Stimulated activated naive B cell treated with anti-CD40 and anti-IgM and Interleukin-4, amounts not matched to agents 10 μg/mL and 1 μg/mL and 100 μg/mL, for 72 hours (primary cell): Measurements from ENCODE around the gene SULF2.
"Not testable (repeated sequence)": the region's sequence is repeated elsewhere in the genome, so short reads cannot be mapped to it uniquely, and the experiment has no call there.

Experiments
- ATAC-seq, 2 donors: fragments of 150-1000 bp; cut with Tn5 transposase; replicated peaks; 2 replicates each; pipeline ENCODE4 v1.10.0; 2021; ENCODE audit warnings: moderate library complexity in 1 of 2
- DNase-seq: peaks from one replicate; pipeline ENCODE4 v3.0.0; 2021
- H3K27ac Mint-ChIP-seq: one replicate; pipeline ENCODE4 v1.8.0; 2022; ENCODE audit warnings: mild to moderate bottlenecking, mixed read lengths
- H3K27me3 Mint-ChIP-seq, 2 donors: one replicate each; pipeline ENCODE4 v1.8.0; 2022; ENCODE audit warnings: mixed read lengths in 2 of 2
- H3K36me3 Mint-ChIP-seq, 2 donors: one replicate each; pipeline ENCODE4 v1.8.0; 2022; ENCODE audit warnings: mixed read lengths in 2 of 2, mild to moderate bottlenecking in 1 of 2
- H3K4me1 Mint-ChIP-seq, 2 donors: one replicate each; pipeline ENCODE4 v1.8.0; 2022; ENCODE audit warnings: mixed read lengths in 2 of 2, mild to moderate bottlenecking in 1 of 2
- H3K4me3 Mint-ChIP-seq, 2 donors: one replicate each; pipeline ENCODE4 v1.8.0; 2022; ENCODE audit warnings: mild to moderate bottlenecking in 2 of 2, mixed read lengths in 2 of 2, moderate library complexity in 1 of 2
- H3K9me3 Mint-ChIP-seq, 2 donors: one replicate each; pipeline ENCODE4 v1.8.0; 2022; ENCODE audit warnings: mixed read lengths in 2 of 2, mild to moderate bottlenecking in 1 of 2

SULF2 gene

DNA sequence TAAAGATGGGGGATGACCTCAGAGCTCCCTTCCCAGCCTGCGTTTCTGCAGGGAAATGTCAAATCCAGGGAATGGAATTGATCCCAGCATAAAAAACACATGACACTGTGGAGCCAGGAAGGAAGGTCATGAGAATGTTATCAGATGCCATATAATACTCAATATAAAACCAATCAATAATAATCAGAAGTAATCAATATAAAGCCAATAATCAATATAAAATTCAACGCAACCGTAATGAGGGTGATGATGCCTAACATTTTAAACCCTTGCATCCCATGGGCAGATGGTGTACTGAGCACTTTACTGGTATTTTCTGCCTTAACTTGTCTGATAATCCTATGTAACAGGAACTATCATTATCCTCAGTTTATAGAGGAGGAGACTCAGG, 30.1 kb upstream of the SULF2 start:
- Mint-ChIP-seq H3K4me1 (peaks cover 5 to 12% of the 10 kb centered on the region in 2 donors), H3K9me3 (peaks cover 4% of the 10 kb centered on the region in 2 donors), H3K36me3 (peaks cover 0 to 2% of the 10 kb centered on the region in 2 donors), H3K4me3 (no peak overlapping the region), H3K27me3 (peaks cover 36 to 48% of the 10 kb centered on the region in 2 donors), H3K27ac (no peak overlapping the region)
- ATAC-seq, result no peak
- DNase-seq, result no peak

DNA sequence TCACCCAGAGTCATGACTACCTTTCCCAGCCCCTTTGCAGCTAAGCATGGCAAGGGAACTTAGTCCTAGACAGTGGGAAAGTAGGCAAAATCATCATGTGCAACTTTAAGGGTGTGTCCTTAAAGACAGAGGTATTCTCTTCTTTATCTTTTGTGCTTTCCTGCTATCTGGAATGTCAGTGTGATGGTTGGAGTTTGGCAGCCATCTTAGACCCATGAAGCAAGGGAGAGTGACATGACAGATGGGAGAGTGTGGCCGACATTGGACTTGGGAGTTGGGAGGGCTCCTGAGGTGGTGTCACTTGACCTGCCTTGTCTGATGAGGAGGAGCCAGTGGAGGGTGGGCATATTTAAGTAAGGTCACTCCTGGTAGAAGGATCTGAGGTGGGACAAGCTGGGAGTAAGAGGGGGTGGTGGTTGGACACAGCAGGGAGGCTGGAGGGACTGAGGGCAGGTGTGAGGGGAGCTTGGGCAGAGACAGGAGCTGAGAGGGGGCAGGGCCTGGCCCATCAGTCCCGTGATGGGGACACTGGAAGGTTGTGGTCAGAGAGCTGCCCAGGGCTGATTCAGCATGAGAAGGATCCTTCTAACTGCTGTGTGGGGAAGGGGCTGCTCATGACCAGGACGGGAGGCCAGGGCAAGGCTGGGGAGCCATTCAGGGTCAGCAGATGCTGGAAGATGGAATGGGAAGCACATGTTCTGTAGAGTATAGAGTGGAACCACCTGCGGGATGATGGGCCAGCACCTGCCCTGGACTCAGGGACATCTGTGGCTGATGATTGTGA, 29.5 kb upstream of the SULF2 start:
- Mint-ChIP-seq H3K4me1 (peaks cover 5 to 12% of the 10 kb centered on the region in 2 donors), H3K27me3 (peaks cover 41 to 53% of the 10 kb centered on the region in 2 donors), H3K36me3 (peaks cover 0 to 2% of the 10 kb centered on the region in 2 donors), H3K4me3 (no peak overlapping the region), H3K9me3 (peaks cover 4% of the 10 kb centered on the region in 2 donors), H3K27ac (no peak overlapping the region)
- no peak for ATAC-seq
- DNase-seq, result no peak

DNA sequence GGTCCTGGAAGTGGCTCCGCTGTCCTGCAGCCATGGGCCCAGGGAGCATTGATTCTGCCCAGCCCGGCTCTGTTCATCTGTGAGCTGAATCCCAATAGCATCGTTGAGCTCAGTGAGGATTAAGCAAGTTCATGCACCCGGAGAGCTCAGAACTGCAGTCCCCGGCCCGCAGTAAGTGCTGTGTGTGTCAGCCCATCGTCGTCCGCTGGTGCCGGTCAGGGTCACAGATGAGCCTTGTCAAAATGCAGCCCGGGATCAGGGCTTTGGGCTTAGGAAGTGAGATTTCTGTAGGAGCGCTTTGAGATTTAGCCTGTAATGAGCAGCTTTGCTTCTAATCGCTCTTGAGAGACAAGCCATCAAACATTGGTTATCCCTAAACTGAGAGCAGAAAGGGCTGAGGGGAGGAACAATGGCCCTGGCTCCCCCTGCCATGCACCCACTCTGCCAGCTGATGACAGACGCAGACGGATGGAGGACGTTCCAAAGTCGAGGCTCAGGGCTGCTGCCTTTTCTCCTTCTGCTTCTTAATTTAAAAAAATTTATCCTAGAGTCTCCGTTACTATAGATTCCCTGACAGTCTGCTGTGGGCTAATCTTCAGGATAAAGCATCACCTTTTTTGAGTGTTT, 25.6 kb upstream of the SULF2 start:
- no peaks in the 10 kb centered on the region for H3K4me1 Mint-ChIP-seq
- H3K27me3 Mint-ChIP-seq, result peaks cover 45 to 46% of the 10 kb centered on the region in 2 donors
- DNase-seq (no peak), ATAC-seq (no peak)
- no peak overlapping the region for H3K27ac Mint-ChIP-seq
- peaks cover 0 to 2% of the 10 kb centered on the region in 2 donors for H3K36me3 Mint-ChIP-seq
- no peak overlapping the region for H3K4me3 Mint-ChIP-seq
- H3K9me3 Mint-ChIP-seq, result peaks cover 4% of the 10 kb centered on the region in 2 donors

DNA sequence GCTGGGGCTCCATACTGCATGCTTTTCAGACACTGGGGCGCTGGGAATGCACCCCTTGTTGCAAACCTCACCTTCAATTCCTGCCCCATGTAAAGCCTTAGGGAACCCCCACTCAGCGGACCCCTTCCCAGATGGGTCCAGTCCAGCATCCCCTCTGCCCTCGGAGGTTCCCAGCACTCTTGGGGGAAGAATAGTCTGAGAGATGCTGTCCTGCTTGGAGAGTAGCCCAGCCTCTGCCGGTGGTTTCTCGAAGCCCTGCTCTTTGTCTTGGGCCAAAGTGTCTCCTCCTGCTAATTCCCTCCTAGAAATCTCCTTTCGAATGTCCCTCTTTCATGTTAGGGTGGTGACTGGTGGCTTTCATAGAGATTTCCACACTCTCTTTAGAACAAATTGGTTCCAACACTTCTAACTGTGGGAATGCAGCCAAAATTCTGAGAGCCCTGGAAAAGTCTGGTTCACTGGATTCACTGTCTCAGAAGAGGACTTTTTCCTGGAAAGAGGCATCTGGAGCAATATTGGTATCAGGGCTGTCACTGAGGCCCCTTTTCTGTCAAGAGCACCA, 24.9 kb upstream of the SULF2 start:
- peaks cover 42 to 50% of the 10 kb centered on the region in 2 donors for H3K27me3 Mint-ChIP-seq
- H3K36me3 Mint-ChIP-seq, result peaks cover 0 to 2% of the 10 kb centered on the region in 2 donors
- H3K27ac Mint-ChIP-seq, result no peak overlapping the region
- H3K4me3 Mint-ChIP-seq, result no peak overlapping the region
- no peak for DNase-seq
- no peak for ATAC-seq
- H3K9me3 Mint-ChIP-seq, result peaks cover 4% of the 10 kb centered on the region in 2 donors
- no peaks in the 10 kb centered on the region for H3K4me1 Mint-ChIP-seq

DNA sequence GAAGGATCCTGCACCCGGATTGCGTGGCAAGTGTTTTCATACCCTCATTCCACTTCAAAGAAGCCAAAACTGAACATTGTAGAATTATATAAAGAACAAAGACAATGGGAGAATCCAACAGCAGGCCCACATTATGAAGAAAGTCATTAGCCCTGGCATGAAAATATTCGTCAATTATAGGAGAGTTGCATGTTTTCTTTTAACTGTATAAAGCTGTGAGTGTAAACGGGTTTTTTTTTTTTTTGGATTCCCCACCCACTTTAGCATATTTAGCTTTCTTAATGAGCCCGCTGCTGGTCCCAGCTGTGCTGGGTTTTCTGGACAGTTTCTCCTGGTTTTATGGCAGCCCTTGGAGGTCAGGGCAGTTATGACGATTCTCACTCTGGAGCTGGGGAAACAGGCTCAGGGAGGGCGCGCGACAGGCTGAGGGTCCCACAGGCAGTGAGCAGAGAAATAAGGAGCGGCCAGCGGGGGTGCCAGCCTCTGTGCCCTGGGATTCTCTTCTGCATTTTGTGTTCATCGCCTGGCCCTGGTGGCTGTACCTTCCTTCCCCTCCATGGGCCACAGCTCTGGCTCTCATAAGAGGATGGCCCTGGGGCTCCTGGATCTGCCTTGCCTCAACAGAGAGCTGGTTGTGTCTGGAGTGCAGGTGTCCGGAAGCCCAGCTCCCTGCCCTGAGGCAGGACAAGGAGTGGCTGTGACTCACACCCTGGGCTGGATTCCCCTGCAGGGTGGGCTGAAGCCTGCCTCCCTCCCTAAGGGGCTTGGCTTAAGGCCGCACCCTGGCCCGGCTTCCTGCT, 24.1 kb upstream of the SULF2 start:
- Mint-ChIP-seq H3K36me3 (no peaks in the 10 kb centered on the region), H3K9me3 (no peaks in the 10 kb centered on the region), H3K4me1 (no peaks in the 10 kb centered on the region), H3K27me3 (peaks cover 36 to 43% of the 10 kb centered on the region in 2 donors), H3K27ac (no peak overlapping the region), H3K4me3 (no peak overlapping the region)
- no peak for DNase-seq
- ATAC-seq, result no peak

DNA sequence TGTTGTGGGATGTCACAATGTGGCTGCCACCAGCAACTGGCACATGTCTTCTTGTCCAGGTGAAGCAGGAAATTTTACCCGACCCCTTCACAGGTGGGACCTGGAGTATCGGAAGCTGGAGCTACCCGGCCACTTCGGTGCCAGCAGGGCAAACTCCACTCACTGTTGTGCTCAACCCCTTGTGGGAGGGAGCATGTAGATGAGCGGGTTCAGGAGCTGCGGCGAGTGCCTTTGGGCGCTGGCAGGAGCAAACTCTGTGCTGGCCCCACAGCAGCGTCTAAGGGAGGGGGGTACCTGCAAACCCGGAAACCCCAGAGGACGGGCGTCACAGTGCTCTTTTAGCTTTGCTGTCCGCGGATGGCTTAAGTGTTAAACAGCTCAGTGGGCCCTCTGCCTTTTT, 20.7 kb upstream of the SULF2 start:
- Mint-ChIP-seq H3K9me3 (no peaks in the 10 kb centered on the region), H3K27ac (no peak overlapping the region), H3K36me3 (no peaks in the 10 kb centered on the region), H3K4me3 (no peak overlapping the region), H3K4me1 (no peaks in the 10 kb centered on the region), H3K27me3 (peaks cover 23 to 30% of the 10 kb centered on the region in 2 donors)
- DNase-seq (no peak), ATAC-seq (no peak)

DNA sequence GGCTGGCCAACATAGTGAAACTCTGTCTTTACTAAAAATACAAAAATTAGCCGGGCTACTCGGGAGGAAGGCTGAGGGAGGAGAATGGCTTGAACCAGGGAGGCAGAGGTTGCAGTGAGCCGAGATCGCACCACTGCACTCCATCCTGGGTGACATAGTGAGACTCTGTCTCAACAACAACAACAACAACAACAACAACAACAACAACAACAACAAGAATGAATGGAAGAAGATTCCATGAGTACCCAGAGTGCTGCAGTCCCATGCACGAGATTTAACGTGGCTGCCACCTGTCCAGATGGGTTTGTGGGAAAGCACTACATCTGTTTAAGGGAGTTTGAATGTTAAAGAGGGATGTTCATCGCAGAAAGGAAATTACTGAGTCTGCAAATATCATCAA, 19.7 kb upstream of the SULF2 start:
- not testable (repeated sequence) for H3K9me3 Mint-ChIP-seq, DNase-seq, H3K4me1 Mint-ChIP-seq, H3K27ac Mint-ChIP-seq, H3K4me3 Mint-ChIP-seq, ATAC-seq, H3K36me3 Mint-ChIP-seq
- peaks cover 16 to 26% of the 10 kb centered on the region in 2 donors for H3K27me3 Mint-ChIP-seq

DNA sequence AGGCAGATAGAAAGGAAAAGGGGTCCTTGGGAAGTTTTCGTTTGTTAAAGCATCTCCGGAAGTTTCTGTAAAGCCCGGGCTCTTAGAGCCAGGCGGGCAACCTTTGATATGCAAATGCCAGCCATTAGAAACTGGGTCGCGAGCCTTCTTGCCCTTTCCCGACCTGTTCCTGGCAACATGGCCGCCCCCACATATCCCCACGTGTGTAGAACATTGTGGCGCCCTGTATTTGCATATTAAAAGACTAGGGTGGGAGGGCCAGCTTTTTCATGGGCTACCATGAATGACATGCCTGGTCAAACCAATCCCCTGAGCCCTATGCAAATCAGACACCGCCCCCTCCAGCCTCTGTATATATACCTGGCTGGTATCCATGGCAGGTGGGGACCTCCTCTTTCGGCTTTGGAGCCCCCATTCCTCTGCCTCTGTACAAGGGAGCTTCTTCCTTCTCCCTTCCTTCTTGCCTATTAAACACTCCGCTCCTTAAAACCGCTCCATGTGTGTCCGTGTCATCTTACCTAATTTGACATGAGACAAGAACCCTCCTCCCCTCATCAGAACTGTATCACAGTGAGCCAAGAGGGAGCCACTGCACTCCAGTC, 19.0 kb upstream of the SULF2 start:
- H3K36me3 Mint-ChIP-seq, H3K4me1 Mint-ChIP-seq, H3K27ac Mint-ChIP-seq, DNase-seq, ATAC-seq, H3K4me3 Mint-ChIP-seq, H3K9me3 Mint-ChIP-seq: not testable (repeated sequence)
- peaks cover 10 to 20% of the 10 kb centered on the region in 2 donors for H3K27me3 Mint-ChIP-seq

DNA sequence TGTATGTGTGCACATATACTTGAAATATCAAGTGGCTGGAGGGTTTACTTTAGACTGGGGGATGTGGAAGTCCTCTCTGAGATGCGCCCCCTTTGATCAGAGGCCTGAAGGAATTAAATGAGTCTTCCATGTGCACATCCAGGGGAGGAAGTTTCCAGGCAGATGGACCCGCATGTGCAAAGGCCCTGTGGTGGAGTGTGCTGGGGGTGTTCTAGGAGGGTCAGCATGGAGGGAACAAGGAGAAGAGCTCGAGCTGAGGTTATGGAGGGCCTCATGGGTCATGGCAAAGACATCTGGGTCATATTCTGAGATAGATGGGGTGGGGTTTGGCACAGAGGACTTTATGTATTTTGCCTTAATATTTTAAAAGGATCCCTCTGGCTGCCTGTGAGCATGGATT, 17.7 kb upstream of the SULF2 start:
- Mint-ChIP-seq H3K9me3 (peaks cover 0 to 1% of the 10 kb centered on the region in 2 donors), H3K27me3 (peaks cover 18 to 23% of the 10 kb centered on the region in 2 donors), H3K36me3 (no peaks in the 10 kb centered on the region), H3K4me3 (no peak overlapping the region), H3K27ac (no peak overlapping the region), H3K4me1 (no peaks in the 10 kb centered on the region)
- ATAC-seq (no peak), DNase-seq (no peak)

DNA sequence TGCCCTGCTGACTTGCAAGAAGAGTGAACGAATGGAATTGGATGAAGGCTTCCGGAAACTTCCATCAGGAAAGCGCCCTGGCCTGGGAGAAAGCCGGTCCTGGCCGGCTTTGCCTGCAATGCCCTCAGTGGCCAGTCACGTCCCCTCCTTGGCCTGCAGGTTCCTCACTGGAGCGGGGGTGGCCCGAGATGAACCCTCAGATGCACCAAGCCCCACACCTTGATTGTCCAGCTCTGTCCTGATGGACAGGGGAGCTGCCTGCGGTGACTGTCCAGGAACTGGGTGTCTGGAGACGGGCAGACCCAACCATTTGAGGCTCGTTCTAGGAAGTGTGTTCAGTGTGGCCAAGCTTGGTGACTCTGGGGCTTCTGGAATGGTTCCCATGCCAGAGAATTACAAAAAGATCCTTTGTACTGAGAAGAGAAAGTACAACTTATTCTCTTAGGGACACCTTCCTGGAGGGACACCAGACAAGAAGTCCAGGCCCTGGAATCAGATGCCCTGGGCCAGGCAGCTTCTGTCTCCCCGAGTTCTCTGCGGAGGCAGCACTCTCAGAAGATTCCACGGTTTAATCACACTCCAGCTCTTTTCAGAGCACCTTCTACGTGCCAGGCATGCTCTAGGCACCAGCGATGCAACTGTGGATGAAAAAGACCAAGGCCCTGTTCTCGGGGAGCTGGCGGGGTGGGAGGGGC, 17.1 kb upstream of the SULF2 start:
- Mint-ChIP-seq H3K4me3 (no peak overlapping the region), H3K27ac (no peak overlapping the region), H3K4me1 (no peaks in the 10 kb centered on the region), H3K27me3 (peaks cover 18 to 23% of the 10 kb centered on the region in 2 donors), H3K36me3 (no peaks in the 10 kb centered on the region), H3K9me3 (peaks cover 0 to 1% of the 10 kb centered on the region in 2 donors)
- no peak for ATAC-seq
- DNase-seq, result no peak

DNA sequence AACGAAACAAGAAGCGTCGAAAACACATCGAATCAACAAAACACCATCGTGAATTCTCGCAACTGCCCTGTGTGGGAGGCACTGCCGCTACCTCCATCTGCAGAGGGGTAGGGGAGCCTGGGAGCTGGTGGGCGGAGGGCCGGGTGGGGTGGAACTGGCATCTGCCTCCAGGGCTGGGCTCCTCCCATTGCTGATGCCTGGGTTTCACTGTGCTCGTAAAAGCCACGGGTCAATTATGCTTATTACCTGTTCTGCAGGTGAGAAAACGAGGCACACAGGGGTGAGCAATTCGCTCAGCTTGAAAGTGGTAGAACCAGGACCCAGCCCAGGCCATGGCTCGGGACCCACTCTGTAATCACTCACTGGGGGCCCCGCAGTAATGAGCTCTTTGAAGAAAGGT, 16.5 kb upstream of the SULF2 start:
- peaks cover 0 to 1% of the 10 kb centered on the region in 2 donors for H3K9me3 Mint-ChIP-seq
- no peaks in the 10 kb centered on the region for H3K36me3 Mint-ChIP-seq
- DNase-seq, result no peak
- H3K4me1 Mint-ChIP-seq, result no peaks in the 10 kb centered on the region
- no peak overlapping the region for H3K27ac Mint-ChIP-seq
- peaks cover 17 to 18% of the 10 kb centered on the region in 2 donors for H3K27me3 Mint-ChIP-seq
- no peak for ATAC-seq
- no peak overlapping the region for H3K4me3 Mint-ChIP-seq

DNA sequence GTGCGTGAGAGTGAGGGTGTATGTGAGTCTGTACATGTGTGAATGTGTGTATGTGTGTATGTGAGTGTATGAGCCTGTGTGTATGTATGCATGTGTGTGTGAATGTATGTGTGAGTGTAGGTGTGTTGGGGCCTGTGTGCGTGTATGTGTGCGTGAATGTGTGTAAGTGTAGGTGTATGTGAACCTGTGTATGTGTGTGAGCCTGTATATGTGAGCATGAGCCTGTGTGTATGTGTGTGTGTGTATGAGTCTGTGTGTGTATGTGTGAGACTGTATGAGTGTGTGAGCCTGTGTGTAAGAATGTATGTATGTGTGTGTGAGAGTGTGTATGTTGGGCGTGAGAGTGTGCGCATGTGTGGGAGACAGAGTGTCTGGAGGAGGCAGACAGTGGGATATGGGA, 15.8 kb upstream of the SULF2 start:
- DNase-seq, result no peak
- Mint-ChIP-seq H3K27ac (no peak overlapping the region), H3K4me1 (no peaks in the 10 kb centered on the region), H3K27me3 (peaks cover 16 to 20% of the 10 kb centered on the region in 2 donors), H3K36me3 (no peaks in the 10 kb centered on the region), H3K4me3 (no peak overlapping the region), H3K9me3 (peaks cover 0 to 1% of the 10 kb centered on the region in 2 donors)
- ATAC-seq, result no peak

DNA sequence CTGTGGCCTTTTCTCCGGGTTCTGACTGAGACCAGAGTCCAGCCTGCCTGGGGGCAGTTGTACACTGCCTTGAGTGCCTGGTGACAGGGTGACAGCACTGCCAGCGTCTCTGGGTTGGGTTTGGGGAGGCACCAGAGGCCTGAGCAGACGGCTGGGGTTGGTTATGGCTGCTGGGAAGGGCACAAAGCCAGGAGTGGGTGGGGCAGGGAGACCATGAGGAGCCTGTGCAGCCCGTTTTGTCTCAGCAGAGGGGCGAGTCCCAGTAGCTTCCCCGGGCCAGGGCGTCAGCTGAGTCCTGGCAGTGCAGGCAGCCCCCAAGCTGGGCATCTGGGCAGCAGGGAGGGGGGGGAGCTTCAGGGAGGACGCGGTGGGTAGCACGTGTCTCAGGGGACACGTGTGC, 15.3 kb upstream of the SULF2 start:
- Mint-ChIP-seq H3K27ac (no peak overlapping the region), H3K9me3 (peaks cover 0 to 1% of the 10 kb centered on the region in 2 donors), H3K4me3 (no peak overlapping the region), H3K36me3 (no peaks in the 10 kb centered on the region), H3K4me1 (no peaks in the 10 kb centered on the region), H3K27me3 (peaks cover 19 to 24% of the 10 kb centered on the region in 2 donors)
- DNase-seq (no peak), ATAC-seq (no peak)
